CD1c-positive myeloid dendritic cell (primary cell): ENCODE measurements around the gene RNF115.
"Not testable (repeated sequence)": the region's sequence is repeated elsewhere in the genome, so short reads cannot be mapped to it uniquely, and the experiment has no call there.

ENCODE experiments used
- DNase-seq: peaks from one replicate; pipeline ENCODE4 v3.0.0-alpha.2; 2016; ENCODE audit errors: extremely low spot score

The RNF115 gene

DNA sequence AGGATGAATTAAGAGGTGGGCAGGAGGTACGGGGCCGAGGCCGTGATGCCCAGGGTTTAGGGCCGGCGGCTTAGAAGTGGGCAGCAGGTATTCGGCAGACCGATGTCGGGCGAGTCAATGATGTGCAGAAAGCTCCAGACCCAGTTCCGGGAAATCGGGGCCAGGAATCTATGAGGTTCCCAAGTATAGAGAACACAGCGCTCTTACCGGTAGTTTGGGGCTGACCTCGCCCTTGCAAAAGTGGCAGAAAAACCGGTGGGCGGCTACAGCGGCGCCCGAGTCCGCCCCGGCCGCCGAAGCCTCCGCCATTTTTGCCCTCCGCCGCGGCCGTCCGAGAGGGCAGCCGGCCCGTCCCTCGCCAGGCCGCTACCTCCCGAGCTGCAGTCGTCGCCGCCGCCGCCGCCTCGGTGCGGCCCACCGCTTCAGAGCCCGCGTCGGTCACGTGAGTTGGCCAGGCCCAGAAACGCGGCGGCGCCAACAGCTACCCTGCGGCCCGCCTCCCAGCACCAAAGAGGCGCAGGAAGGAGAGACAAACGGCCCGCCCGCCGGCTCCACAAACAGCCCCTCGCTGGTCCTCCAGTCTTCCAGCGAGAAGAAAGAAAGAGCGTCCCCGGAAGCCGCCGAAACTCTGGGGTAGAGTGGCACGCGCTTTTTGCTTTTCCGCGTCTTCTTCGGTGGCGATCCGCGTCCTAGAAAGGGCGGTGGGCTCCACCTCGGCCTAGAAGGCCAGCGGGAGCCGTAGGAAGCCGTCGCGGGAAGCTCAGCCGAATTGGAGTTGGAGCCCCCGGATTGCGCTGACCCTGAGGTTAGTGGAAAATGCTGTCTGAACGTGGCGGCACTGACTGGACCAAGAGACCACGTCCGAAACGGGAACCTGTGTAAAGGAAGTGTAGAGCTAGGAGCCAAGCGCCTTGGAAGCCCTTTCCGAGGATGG lies at the start of gene RNF115, which contains the start of gene POLR3C:
Gene RNF115, minus strand, starts transcription at position 531 of the 934 bp plus-strand sequence. Its CDS starts 222 bp downstream, at position 309.
Gene POLR3C, plus strand, starts transcription at position 636 of the 934 bp plus-strand sequence. CDS start 1,577 bp downstream, outside the sequence.
- peak; percentile 86 for DNase-seq

DNA sequence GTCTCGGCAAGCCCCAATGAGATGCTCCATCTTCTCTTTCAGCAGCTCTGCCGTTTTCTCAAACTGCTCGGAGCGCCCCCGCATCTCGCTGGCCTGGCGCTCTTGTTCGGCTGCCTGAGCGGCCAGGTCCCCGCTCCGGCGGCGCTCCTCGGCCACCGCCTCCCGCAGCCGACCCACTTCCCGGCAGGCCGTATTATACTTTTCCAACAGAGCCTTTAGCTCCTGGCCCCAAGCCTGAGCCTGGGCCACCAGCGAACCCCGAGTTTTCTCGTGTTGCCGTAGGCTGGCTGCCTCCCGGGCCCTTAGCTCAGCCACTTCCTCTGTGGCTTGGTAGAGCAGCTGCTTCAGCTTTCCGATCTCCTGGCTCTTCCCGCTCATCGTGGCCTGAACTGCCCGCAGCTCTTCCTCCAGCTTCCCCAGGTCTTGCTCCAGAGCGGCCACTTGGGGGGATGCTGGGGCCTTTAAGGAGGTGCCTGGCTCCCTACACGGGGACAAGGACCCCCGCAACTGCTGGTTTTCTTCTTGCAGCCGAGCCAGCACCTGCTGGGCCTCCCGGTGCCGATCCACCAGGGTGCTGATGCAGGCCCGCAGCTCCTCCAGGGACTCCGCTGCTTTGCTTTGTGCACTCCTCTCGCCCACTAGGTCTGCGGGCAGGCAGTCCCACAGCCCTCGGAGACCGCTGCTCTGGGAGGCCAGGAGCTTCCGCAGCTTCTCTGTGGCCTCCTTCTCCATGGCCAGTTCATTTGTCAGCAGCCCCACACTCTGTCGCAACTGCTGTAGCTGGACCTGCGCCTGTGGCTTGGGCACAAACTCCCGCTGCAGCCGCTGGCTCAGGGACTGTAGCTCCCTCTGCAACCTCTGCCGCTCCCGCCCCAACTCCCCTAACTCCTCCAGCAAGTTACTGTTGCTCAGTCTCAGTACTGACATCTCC lies 48.4 kb upstream of the RNF115 start:
- peak; percentile 63 for DNase-seq

DNA sequence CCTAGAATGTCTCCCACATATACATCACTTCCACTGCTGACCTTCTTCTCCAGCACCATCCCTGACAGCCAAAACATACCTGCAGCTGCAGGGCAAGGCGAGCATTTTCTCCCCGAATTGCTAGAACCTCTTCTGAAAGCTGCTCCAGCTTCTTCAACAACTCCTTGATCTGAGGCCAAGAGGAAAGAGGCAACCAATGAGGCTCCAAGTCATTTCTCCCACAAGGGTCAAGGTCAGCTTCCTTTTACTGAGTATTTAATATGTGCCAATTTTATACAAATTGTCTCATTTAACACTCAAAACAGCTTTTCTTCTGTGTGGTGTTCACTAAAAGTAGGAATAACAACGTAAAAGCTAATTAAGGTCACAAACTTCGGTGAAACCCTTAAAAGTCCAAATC lies 44.3 kb upstream of the RNF115 start:
- DNase-seq = no peak

DNA sequence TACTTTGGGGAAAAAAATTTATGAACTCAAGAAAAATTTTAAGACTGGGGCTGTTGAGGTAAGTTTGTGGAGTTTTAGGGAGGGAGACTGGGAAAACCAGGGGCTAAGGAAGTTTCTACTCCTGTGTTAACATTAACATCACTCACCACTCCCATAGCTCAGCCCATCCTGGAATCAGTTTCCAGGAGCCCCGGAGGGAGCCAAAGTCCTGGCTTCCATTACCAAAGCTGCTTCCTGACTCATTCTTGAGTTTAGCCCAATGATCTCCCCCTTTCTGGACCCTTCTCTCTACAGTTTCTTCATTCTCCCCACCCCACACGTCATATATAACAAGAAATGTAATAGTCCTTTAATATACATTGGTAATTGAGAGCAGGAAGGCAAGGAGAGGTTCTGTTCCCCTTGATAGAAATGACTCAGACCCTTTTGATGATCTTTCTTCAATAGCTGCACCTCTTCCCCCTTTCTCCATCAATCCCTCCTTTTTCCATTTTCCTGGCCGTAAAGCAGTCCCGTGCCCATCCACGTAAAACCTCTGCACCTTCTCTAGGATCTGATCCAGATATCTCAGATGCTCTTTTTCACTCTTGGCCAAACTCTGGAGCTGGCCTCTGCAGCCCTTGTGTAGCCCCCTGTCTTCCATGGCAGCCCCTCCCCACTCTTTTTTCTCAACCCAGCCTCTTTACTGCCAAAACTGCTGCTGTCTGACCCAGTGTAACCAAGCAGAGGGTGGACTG lies 39.6 kb upstream of the RNF115 start:
- DNase-seq = no peak

DNA sequence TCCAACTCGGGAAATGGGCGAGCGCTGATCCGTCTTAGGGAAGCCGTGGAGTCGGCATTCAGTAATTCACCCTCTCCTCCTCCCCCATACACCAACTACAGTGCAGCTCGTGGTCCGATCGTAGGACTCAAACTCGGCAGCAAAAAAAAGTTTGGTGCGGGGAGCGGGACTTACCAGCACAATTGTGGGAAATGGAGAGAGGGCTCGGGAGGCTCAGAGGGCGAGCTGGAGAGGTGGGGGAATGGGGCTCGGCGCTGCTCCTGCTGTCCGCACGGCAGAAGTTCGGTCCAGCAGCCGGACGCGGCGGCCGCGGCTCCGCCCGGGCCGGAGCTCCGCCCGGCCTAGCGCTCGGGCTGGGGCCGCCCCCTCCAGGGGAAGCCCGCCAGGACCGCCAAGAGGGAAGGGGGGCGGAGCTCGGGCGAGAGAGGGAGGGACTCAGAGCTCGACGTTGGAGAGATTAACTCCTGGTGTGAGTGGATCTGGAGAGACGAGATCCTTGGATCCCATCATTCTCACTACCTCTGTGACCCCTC lies 35.7 kb upstream of the RNF115 start:
- DNase-seq = peak; percentile 88

DNA sequence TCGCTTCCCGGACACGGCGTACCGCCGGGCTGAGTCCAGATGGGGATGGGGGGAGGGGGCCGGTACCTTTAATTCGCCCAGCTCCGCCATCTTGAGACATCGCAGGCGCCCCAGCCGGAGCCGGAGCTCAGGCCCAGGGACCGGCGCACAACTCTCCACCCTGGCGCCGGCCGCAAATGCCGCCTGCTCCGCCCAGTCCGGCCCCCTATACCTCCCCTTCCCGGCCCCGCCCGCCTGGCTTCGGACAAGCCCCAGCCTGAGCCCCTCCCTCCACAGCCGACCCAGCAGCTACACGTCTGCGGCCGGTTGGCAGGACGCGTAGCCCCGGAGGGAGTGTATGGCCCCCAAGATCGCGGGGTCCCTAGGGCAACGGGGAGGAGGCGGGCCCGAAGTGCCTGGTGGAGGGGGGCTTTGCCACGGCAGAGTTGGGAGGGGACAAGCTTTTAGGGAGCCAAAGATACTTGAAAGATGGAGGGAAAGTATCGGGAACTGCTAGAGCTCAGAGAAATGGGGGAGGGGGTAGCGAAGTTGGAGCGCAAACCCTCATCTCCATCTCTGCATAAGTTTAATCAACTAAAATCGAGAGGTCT lies 35.1 kb upstream of the RNF115 start, which contains the start of gene PIAS3:
Gene PIAS3, minus strand, starts transcription at position 181 of the 590 bp plus-strand sequence. Its CDS starts 91 bp downstream, at position 90.
- peak; percentile 93 for DNase-seq

DNA sequence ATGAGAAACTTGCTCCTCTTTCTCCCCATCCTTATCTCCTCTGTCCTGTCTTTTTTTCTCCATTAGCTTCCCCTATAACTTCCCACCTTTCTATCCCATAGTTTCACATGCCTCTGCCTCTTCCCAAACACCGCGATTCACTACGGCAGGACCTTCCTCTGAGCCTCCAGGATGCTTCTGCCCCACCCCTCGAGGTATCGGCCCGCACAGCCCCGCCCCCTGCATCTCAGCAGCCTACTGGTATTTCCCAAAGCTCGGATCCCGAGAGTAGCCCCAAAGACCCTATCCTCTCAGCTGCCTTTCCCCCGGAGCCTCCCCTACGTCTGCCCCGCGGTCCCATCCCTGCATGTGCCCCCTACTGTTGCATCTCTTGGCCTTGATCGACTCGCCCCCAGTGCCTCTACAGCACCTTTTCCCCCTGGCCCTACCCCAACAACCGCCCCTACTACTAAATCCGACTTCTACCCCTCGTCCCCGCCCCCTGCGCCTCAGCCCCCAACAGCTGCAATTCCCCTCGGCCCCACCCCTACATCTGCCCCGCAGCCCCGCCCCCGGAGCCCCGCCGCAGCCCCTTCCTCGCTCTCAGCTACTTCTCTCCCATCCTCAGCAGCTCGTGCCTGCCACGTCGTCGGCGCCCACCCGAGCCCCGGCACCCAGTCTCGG lies 34.5 kb upstream of the RNF115 start:
- DNase-seq = peak; percentile 26

DNA sequence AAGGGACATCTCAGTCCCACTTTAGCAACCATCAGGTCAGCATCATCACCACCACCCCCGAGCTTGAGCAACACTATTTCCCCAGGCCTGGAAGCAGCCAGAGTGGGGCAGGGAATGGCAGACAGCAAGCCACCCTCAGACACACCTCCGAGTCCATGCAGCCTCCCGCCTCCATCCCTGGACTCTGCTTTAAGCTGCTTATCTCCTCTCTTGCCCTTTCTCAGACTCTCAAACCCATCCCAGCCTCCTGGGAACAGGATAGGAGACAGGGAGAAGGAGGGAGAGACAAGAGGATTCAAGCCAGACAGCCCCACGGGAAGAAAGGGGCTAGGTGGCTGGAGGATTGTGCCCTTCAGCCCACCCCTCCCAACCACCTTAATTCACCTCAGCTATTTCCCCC lies 33.3 kb upstream of the RNF115 start:
- DNase-seq = no peak

DNA sequence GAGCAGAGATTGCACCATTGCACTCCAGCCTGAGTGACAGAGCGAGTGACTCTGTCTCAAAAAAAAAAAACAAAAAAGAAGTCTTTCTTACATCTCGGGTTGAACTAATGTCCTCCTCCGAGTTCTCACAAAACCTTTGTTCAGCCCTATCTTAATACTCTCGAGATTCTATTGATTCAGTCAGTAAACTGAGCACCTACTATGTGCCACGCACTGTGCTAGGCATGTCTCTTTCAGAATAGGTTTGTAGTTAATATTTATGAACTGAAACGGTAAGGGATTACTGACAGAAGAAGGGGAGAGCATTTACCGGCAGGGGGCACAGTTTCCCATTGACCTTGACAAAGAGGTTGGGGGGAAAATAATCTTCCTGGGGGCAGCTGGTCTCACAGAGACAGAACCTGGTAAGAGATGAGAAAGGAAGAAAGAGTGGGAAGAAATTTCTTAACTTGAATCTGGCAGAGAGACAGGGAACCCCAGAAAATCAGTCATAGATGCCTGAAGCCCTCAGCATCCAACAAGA lies 31.6 kb upstream of the RNF115 start:
- DNase-seq = no peak

DNA sequence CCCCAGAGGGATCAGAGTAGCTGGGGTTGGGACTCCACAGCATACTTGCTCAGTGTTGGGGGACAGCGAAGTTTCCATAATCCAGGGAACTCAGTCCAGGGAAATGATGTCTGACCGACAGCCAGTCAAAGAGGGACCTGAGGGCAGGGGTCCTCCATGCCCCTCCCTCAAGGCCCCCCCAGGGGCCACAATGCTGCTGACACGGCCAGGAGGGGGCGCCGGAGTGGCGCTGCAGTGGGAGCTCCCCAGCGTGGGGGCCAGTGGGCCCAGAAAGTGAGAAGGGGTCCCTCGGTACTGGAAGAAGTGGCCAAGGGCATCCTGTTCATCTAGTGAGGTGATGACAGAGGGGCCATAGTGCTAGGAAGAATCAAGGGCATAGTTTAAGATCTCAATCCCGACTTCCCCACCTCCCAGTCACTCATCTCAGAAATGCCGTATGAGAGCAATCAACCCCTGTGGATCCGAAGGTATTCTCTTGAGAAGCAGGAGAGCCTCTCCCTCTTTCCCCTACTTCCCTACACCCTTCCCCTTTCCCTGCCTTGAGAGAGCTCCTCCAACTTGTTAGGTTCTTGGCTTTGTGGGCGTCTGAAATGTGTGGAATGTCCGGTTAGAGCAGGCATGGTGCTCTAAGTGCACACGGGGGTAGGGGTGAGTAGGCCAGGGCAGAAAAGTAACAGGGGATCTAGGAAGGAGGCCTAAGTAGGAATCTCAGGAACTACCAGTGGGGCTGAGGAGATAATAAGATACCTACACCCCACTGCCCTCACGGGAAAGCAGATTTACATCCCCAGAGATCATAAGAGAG lies 25.7 kb upstream of the RNF115 start:
- DNase-seq = no peak

DNA sequence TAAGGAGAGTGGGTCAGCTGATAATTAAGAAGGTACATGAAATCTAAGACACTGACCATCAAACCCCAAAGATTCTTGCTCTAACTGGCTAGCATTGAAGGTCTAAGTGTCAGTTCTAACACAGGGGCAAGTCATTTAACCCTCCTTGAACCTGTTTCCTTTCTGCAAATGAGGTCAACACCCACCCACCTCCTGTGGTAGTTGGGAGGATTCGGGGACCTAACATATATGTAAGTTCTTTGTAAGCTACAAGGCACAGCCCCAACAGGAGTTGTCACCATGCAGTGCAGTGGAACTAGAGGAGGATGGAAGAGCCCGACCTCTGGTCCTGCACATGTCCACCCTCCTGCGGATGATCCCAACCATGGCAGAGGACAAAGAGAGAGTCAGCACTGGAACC lies 23.9 kb upstream of the RNF115 start:
- DNase-seq = no peak

DNA sequence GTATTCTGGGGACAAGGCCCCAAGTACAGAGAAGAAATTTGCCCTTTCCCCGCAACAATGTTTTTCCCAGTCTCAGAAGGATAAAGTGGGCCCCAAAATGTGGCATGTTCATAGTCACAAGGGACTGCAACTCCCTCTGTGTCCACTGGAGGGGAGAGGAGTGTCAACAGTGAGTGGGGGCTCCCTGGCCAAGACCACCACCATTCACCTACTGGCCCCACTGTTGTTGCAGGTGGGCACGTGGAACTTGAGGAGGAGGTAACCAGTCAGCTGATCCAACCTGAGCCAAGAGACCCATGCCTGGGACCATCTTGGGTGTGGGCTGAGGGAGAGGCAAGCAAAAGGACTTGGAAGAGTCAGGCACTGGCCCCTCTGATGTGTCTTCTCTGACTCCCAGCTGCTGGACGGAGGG lies 22.3 kb upstream of the RNF115 start:
- peak; percentile 27 for DNase-seq

DNA sequence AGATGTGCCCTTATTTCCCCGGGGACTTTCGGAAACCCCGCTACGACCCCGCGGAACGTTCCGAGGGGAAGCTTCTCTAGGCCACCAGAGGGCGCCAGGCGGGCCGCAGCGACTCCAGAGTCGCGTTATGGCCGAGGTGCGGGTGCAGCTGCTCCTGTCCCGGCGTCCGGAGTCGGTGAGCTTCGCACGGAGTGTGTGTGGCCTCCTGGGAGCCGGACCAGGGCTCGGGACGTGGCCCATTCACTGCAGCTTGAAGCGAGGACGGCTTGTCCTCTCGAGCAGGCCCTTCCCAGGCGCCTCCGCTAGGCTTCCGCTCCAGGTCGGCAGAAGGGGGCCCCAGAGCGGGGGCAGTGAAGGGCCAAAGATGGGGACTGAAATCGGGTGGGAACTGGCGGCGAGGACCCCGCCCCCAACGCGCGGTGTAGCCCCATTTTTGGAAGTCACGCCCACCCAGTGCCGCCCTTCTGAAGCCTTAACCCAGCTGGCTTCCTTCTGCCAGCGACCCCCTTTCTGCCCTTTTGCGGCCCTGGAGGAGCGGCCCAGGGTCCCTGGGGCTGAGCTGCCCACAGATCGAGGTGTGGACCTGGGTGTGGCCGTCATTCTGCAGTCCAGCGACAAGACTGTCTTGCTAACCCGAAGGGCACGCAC lies 21.7 kb upstream of the RNF115 start, which contains the start of gene NUDT17:
Gene NUDT17, plus strand, starts transcription at position 117 of the 648 bp plus-strand sequence. Its CDS starts 11 bp downstream, at position 128.
- peak; percentile 72 for DNase-seq

DNA sequence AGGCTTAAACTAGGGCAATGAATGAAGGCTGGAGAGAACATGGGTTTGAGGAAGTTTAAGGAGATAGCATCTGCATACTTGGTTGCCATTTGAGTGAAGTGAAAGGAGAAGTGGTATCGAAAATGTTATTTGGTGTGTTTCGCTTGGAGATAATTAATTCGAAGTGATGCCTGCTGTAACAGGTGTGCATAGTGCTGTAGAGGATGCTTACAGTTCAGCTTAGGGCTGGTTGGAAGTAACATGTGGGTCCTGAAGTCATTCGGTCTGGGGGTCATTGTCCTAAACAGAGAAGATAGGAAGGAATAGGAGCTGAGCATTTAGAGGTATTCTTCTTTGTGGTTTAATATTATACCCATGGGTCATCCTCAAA lies 21.2 kb upstream of the RNF115 start:
- peak; percentile 66 for DNase-seq

DNA sequence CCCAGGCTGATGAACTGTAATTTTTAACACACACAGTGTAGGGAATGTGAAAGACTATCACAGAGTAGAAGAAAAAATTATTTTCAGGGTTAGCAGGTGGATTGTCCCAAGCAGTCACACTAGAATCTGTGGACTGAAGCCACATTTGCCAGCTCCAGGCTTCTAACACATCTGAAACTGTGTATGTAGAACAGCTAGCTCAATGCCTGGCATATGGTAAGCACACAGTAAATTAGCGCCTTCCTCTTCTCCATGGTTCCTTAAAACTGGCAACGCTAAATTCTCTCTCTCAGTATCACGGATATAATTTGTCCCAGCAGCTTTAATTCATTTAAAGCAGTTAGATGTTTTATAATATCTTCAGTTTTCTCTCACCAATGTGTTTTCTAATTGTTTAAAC lies 19.1 kb upstream of the RNF115 start:
- no peak for DNase-seq

DNA sequence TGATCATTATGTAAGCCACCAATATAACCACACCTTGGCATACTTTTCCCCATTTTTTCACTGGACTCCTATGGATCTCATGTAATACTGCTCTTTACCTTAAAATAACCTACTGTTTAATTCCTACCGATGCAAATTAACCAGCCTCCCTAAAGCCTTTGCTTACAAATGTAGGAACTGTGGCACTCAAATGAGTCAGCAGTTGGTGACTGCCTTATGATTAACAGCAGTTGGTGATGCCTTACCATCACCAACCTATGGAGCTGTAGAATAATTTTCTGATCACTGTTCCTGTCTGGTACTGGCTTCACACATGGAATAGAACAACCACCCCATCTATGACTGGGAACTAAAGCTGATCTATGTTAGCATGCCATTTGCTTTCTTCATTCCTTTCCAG lies 13.8 kb upstream of the RNF115 start:
- no peak for DNase-seq

DNA sequence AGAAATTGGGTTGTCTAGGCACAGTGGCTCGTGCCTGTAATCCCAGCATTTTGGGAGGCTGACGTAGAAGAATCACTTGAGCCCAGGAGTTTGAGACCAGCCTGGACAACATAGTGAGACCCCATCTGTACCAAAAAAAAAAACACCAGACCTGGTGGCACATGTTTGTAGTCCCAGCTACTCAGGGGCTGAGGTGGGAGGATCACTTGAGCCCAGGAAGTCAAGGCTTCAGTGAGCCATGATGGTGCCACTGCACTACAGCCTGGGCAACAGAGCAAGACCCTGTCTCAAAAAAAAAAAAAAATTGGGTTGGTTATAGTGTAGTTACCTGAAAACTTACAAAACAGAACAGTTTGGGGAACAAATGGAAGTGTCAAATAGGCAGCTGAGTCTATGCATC lies 6.9 kb upstream of the RNF115 start:
- DNase-seq = not testable (repeated sequence)

DNA sequence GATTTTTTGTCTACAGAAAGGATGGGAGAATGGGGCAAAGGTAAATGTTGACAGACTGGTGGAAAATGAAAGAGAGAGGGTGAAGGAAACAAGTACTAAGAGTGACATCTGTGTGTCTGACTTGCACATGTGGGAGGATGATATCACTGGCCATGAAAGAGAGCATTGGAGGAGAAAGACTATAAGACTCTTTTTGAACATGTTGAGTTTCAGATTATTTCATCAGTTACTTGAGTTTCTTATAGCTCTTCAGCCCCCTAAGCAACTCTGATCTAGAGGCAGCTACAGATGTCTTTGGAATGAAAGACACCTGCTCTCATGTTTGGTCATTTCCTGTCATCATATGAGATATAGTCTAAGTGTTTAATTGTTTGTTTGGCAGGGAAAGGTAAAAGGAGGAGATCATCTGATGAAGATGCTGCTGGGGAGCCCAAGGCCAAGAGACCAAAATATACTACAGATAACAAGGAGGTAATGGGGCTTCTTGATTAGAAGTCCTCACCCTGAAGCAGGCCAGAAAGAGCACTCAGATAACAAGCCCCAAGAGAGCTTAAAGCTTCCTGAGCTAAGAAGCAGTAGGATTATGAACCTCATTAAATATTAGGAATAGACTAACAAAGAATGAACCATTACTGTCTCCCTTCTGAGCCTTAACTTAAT lies 4.6 kb upstream of the RNF115 start:
- no peak for DNase-seq
